ENCODE results near the gene SAE1. TPM values are rescaled to one million over a fixed set of nuclear protein-coding genes. Genes with fewer than 3 reads are reported as not detected.
A peak's percentile ranks its signal among the peaks of the same experiment; 100 is the strongest.

The SAE1 gene
- total and polyA plus RNA-seq, 12 donors, result 11.9 to 60.2 (median 45.5) TPM

DNA sequence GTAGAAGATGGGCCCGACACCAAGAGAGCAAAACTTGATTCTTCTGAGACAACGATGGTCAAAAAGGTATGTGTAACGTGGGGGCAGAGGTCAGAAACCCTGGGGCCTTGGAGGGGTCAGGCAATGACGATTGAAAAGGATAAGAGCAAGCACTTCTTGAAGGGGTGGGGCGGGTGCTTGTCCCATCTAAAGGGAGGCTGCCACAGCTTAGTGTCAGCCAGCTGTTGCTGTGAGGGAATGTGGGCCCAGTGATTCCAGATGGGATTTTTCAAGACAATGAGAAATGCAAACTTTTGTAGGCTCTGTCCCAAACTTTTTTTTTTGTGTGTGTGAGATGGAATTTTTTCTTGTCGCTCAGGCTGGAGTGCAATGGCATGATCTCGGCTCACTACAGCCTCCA is 24.5 kb downstream of the SAE1 start:
- Histone ChIP-seq H3K27ac (peak overlapping the region in 6 of 10 donors; percentile 1 to 95 (median 38)), H3K4me1 (peaks cover 15 to 61% (median 45%) of the 10 kb centered on the region in 9 donors), H3K4me3 (no peak overlapping the region), H3K9me3 (no peaks in the 10 kb centered on the region), H3K36me3 (peaks cover 0 to 88% (median 41%) of the 10 kb centered on the region in 9 donors), H3K27me3 (no peaks in the 10 kb centered on the region)
- TF ChIP-seq, protein P1, sequence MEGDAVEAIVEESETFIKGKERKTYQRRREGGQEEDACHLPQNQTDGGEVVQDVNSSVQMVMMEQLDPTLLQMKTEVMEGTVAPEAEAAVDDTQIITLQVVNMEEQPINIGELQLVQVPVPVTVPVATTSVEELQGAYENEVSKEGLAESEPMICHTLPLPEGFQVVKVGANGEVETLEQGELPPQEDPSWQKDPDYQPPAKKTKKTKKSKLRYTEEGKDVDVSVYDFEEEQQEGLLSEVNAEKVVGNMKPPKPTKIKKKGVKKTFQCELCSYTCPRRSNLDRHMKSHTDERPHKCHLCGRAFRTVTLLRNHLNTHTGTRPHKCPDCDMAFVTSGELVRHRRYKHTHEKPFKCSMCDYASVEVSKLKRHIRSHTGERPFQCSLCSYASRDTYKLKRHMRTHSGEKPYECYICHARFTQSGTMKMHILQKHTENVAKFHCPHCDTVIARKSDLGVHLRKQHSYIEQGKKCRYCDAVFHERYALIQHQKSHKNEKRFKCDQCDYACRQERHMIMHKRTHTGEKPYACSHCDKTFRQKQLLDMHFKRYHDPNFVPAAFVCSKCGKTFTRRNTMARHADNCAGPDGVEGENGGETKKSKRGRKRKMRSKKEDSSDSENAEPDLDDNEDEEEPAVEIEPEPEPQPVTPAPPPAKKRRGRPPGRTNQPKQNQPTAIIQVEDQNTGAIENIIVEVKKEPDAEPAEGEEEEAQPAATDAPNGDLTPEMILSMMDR (IDR thresholded peaks at IDR 0.05), result no peak
- intact Hi-C loops (cut with DNase I), result loop anchor here in 3 of 10 donors (5.0 kb wide), 2 partner anchors 37 to 47 kb away; no protein-coding TSS in a partner anchor
- ATAC-seq, result peak in 3 of 8 donors; percentile 3 to 67 (median 51)
- 65 to 67% methylated on average over 7 of the region's 7 CpGs for WGBS, 2 donors
- DNase-seq, result no peak

DNA sequence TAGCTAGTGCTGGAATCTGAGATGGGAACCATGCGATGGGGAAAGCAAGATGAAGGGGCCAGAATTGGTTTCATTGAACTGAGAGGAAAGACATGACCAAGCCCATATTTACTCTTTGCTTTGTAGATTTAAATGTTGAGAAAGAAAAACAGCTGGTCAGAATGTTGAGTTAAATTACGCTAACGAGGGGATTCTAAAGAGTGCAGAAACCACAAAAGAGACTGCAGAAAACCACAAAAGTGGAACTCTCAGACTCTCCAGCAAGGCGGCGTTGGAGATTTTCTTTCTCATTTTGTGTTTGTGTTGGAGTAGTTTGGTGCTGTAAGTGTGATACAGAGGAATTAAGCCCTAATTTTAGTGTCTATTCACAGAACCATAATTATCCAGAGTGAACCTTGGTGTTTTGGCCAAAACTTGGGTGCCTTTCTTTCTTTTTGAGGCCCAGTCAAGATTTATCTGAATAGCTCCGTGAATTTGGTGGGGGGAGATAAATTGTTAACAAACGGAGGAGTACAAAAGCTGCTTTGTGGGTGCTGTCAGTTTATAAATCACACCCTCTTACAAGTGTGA is 26.3 kb downstream of the SAE1 start:
- peaks cover 0 to 84% (median 28%) of the 10 kb centered on the region in 9 donors for H3K36me3 ChIP-seq
- H3K4me1 ChIP-seq, result peaks cover 15 to 73% (median 50%) of the 10 kb centered on the region in 9 donors
- H3K27ac ChIP-seq, result peak overlapping the region; percentile 63 to 95 (median 85)
- DNase-seq, result no peak
- TF ChIP-seq, protein P1 (IDR thresholded peaks at IDR 0.05), result no peak
- peak overlapping the region in 1 of 10 donors; percentile 1 for H3K4me3 ChIP-seq
- H3K27me3 ChIP-seq, result no peaks in the 10 kb centered on the region
- no peak for ATAC-seq
- WGBS, 2 donors, result 67 to 72% methylated on average over 7 of the region's 7 CpGs
- intact Hi-C loops (cut with DNase I), result loop anchor here in 3 of 10 donors (5.0 kb wide), 2 partner anchors 35 to 45 kb away; no protein-coding TSS in a partner anchor
- no peaks in the 10 kb centered on the region for H3K9me3 ChIP-seq

DNA sequence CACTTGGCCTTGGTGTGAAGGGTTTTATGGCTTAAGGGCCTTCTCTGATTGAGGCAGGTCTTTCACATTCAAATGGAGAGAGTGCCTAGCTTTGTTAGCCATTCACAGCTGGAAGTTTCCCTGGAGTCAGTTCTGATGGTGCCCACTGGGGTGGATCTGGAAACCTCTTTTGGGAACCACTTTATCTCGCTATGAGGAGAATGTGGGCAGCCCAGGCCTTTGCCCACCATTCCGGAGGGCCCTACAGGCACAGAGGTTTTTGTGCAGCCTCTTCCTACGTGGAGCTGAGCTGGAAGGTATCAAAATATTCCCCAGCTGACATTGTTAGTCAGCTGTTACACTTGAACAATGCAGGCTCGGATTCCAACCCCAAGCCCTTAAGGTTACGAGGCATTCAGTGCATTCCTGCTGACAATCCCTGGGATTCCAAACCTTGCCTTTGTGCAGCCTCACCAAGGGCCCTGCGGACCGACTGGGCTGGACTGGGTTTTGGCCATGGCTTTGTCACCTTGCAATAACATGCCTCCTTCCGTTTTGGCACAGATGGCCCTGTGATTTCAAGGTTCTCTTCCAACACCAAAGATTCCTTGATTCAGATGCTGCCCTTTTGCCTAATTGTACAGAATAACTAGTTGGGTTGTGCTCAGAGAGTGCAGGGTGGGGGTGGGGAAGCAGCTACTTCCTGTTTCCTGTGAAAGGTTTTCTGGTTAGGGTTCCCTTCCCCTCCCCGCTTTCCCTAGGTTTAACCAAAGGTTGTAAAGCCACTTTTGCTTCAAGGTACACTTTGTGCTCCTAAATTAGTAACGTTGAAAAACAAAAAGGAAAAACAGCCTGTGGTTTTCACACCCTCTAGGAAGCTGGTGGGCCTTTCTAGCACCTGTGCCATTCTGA is 27.0 kb downstream of the SAE1 start:
- H3K27ac ChIP-seq, result peak overlapping the region; percentile 63 to 95 (median 85)
- no peaks in the 10 kb centered on the region for H3K27me3 ChIP-seq
- H3K9me3 ChIP-seq, result no peaks in the 10 kb centered on the region
- TF ChIP-seq, protein P1 (IDR thresholded peaks at IDR 0.05), result peak in 1 of 9 donors; percentile 20
- peaks cover 0 to 81% (median 23%) of the 10 kb centered on the region in 9 donors for H3K36me3 ChIP-seq
- intact Hi-C loops (cut with DNase I), result loop anchor here in 3 of 10 donors (5.0 kb wide), 2 partner anchors 35 to 45 kb away; no protein-coding TSS in a partner anchor
- peak; percentile 42 to 68 for DNase-seq
- peaks cover 15 to 74% (median 50%) of the 10 kb centered on the region in 9 donors for H3K4me1 ChIP-seq
- 15 to 17% methylated on average over 10 of the region's 10 CpGs for WGBS, 2 donors
- peak; percentile 78 to 90 (median 81) for ATAC-seq
- H3K4me3 ChIP-seq, result peak overlapping the region in 3 of 10 donors; percentile 1 to 11 (median 5)

DNA sequence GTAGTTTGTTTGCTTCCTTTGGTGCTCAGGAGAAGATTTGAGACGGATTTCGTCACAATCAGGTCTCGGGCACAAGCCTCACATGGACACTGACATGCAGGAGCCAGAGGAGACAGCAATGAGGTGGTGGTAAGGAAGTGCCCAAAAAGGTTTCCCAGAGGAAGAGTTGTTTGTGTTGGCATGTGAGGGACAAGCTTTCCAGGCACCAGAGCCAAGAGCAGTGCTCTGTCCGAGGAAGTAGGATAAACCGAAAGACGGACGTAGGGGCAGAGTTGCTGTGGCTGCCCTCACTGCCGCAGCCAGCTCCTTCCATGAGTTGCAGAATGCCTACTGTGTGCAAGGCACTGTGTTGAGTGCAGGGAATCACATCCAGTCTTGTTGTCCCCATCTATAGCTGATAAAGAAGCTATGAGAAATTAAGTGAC is 27.7 kb downstream of the SAE1 start:
- peaks cover 15 to 77% (median 49%) of the 10 kb centered on the region in 9 donors for H3K4me1 ChIP-seq
- DNase-seq, result peak in 1 of 2 donors; percentile 23
- intact Hi-C loops (cut with DNase I), result loop anchor here in 3 of 10 donors (5.0 kb wide), 2 partner anchors 34 to 44 kb away; no protein-coding TSS in a partner anchor
- H3K4me3 ChIP-seq, result peak overlapping the region in 4 of 10 donors; percentile 1 to 15 (median 8)
- peaks cover 0 to 81% (median 18%) of the 10 kb centered on the region in 9 donors for H3K36me3 ChIP-seq
- TF ChIP-seq, protein P1 (IDR thresholded peaks at IDR 0.05), result no peak
- H3K27ac ChIP-seq, result peak overlapping the region; percentile 63 to 95 (median 85)
- H3K9me3 ChIP-seq, result no peaks in the 10 kb centered on the region
- peak in 7 of 8 donors; percentile 6 to 54 (median 37) for ATAC-seq
- WGBS, 2 donors, result 47 to 61% methylated on average over 8 of the region's 8 CpGs
- H3K27me3 ChIP-seq, result no peaks in the 10 kb centered on the region

Measured in heart right ventricle (tissue), 16 donors.